Measurements from ENCODE around the gene GBX2. TPM values are rescaled to one million over a fixed set of nuclear protein-coding genes. Genes with fewer than 3 reads are reported as not detected.
A peak's percentile ranks its signal among the peaks of the same experiment; 100 is the strongest.

GBX2 gene
- total RNA-seq, 1 donor from 2014 or later, result not detected

GRCh38 chr2:236180831-236181453 is 12.8 kb upstream of the GBX2 start:
- peak; percentile 70 for TF ChIP-seq CTCF (IDR thresholded peaks at IDR 0.05)
- H3K27me3 ChIP-seq, result peaks cover 77% of the 10 kb centered on the region
- H3K27ac ChIP-seq, result no peak overlapping the region
- peaks cover 17% of the 10 kb centered on the region for H3K4me1 ChIP-seq
- no peak overlapping the region for H3K4me3 ChIP-seq
- ATAC-seq (peak; percentile 62), DNase-seq (no peak)
- intact Hi-C loops (cut with DNase I), result loop anchor here (10.0 kb wide), 1 partner anchor 406 kb away; no protein-coding TSS in a partner anchor
- H3K9me3 ChIP-seq, result no peaks in the 10 kb centered on the region
- no peaks in the 10 kb centered on the region for H3K36me3 ChIP-seq

- intact Hi-C loops (cut with DNase I), result loop anchor here (10.0 kb wide), 1 partner anchor 405 kb away; no protein-coding TSS in a partner anchor
- Histone ChIP-seq H3K36me3 (no peaks in the 10 kb centered on the region), H3K4me1 (peaks cover 17% of the 10 kb centered on the region), H3K4me3 (no peak overlapping the region), H3K27me3 (peaks cover 82% of the 10 kb centered on the region), H3K9me3 (no peaks in the 10 kb centered on the region), H3K27ac (no peak overlapping the region)
- no peak for ATAC-seq
- DNase-seq, result no peak
- TF ChIP-seq CTCF (IDR thresholded peaks at IDR 0.05), result no peak
Observed at GRCh38 chr2:236180076-236180816, 12.1 kb upstream of the GBX2 start.

- no peak for TF ChIP-seq CTCF (IDR thresholded peaks at IDR 0.05)
- Histone ChIP-seq H3K36me3 (no peaks in the 10 kb centered on the region), H3K4me1 (peaks cover 17% of the 10 kb centered on the region), H3K9me3 (no peaks in the 10 kb centered on the region), H3K4me3 (no peak overlapping the region), H3K27me3 (peaks cover 82% of the 10 kb centered on the region), H3K27ac (no peak overlapping the region)
- DNase-seq (peak; percentile 47), ATAC-seq (no peak)
- intact Hi-C loops (cut with DNase I), result loop anchor here (10.0 kb wide), 1 partner anchor 405 kb away; no protein-coding TSS in a partner anchor
Observed at GRCh38 chr2:236179236-236180075, 11.3 kb upstream of the GBX2 start.

- peaks cover 83% of the 10 kb centered on the region for H3K27me3 ChIP-seq
Observed at GRCh38 chr2:236178890-236179235, 10.7 kb upstream of the GBX2 start.

More at GRCh38 chr2:236178890-236179235, 10.7 kb upstream of the GBX2 start:
- ATAC-seq, result no peak
- Histone ChIP-seq H3K36me3 (no peaks in the 10 kb centered on the region), H3K4me1 (peaks cover 17% of the 10 kb centered on the region), H3K27ac (no peak overlapping the region), H3K9me3 (no peaks in the 10 kb centered on the region), H3K4me3 (peak overlapping the region; percentile 25)
- no peak for TF ChIP-seq CTCF (IDR thresholded peaks at IDR 0.05)
- DNase-seq, result no peak
- intact Hi-C loops (cut with DNase I), result no loop called here
